HEK293T (cell line): ENCODE results near the gene HIPK1.

Experiments
- ARNT ChIP-seq: fragments of 450-650 bp; IDR thresholded peaks from 2 replicates; pipeline ENCODE4 v1.6.1; 2017; ENCODE audit warnings: mild to moderate bottlenecking
- BHLHE40 ChIP-seq: fragments of 450-650 bp; IDR thresholded peaks from 2 replicates; pipeline ENCODE4 v1.6.1; 2016; ENCODE audit warnings: mild to moderate bottlenecking, moderate library complexity, borderline replicate concordance
- FOXK2 ChIP-seq: fragments of 450-650 bp; IDR thresholded peaks from 2 replicates; pipeline ENCODE4 v1.6.1; 2016; ENCODE audit warnings: mild to moderate bottlenecking
- FOXM1 ChIP-seq: fragments of 450-650 bp; IDR thresholded peaks from 2 replicates; pipeline ENCODE4 v1.6.1; 2017; ENCODE audit warnings: mild to moderate bottlenecking, borderline replicate concordance
- SUZ12 ChIP-seq: fragments of 450-650 bp; IDR thresholded peaks from 2 replicates; pipeline ENCODE4 v1.6.1; 2016; ENCODE audit warnings: mild to moderate bottlenecking
- TARDBP ChIP-seq: fragments of 450-650 bp; IDR thresholded peaks from 2 replicates; pipeline ENCODE4 v1.6.1; 2016

- TF ChIP-seq BHLHE40 (no peak), TARDBP (no peak), SUZ12 (no peak), FOXK2 (no peak), ARNT (no peak), FOXM1 (no peak)
These were observed 53.1 kb downstream of the HIPK1 start for GRCh38 chr1:113981962-113982931.
